Stomach smooth muscle (tissue), 2 donors: Measurements from ENCODE around the gene SPEF1.

ENCODE experiments used
- H3K27ac ChIP-seq: one replicate; pipeline ENCODE4 v1.7.0; 2013; ENCODE audit warnings: mild to moderate bottlenecking, low read length, inconsistent platforms
- H3K27me3 ChIP-seq, 2 donors: one replicate each; pipeline ENCODE4 v1.7.0; 2013; ENCODE audit warnings: low read length in 2 of 2; ENCODE audit not compliant: insufficient read depth in 2 of 2, control insufficient read depth in 1 of 2
- H3K36me3 ChIP-seq, 2 donors: one replicate each; pipeline ENCODE4 v1.7.0; 2013; ENCODE audit warnings: low read length in 2 of 2; ENCODE audit not compliant: control insufficient read depth in 2 of 2, insufficient read depth in 2 of 2
- H3K4me1 ChIP-seq: one replicate; pipeline ENCODE4 v1.7.0; 2013; ENCODE audit warnings: low read length; ENCODE audit not compliant: control insufficient read depth, insufficient read depth
- H3K4me3 ChIP-seq, 2 donors: one replicate each; pipeline ENCODE4 v1.7.0; 2013; ENCODE audit warnings: low read length in 2 of 2
- H3K9ac ChIP-seq, 2 donors: one replicate each; pipeline ENCODE4 v1.7.0; 2013; ENCODE audit warnings: low read length in 2 of 2, mild to moderate bottlenecking in 1 of 2
- H3K9me3 ChIP-seq, 2 donors: one replicate each; pipeline ENCODE4 v1.7.0; 2013; ENCODE audit warnings: low read length in 2 of 2; ENCODE audit not compliant: control insufficient read depth in 2 of 2
- donor health status: healthy.
- donor health status: Pancreatic carcinoma.

The SPEF1 gene

DNA sequence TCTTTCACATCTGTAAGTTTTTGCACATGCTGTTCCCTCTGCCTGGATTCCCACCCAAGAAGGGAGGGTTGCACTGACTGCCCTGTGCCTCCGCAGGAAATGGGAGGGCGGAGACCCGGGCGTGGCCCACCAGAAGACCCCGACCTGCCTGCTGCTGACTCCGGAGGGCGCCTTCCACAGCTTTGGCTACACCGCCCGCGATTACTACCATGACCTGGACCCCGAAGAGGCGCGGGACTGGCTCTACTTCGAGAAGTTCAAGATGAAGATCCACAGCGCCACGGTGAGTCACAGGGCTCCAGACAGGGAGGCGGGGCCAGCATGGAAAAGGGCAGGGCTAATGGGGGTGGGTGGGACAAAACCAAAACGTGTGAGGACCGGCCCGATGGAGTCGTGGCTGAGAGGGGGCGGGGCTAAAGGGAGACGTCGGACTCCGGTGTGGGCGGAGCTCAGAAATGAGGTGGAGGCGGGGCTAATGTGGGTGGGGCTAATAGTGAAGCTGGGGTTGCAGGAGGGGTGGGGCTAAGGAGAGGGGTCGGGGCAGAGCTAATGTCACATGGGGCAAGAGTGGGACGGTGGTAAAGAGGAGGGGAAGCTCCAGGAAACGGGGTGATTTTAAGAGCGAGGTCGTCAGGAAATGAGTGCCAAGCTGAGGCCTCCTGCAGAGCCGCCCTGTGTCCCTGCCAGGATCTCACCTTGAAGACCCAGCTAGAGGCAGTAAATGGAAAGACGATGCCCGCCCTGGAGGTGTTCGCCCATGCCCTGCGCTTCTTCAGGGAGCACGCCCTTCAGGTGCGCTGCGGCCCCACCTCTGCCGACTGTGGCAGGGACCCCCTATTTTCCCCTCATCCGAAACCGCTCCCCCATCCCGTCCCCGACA, 36.2 kb downstream of the SPEF1 start:
- H3K9me3 ChIP-seq = no peaks in the 10 kb centered on the region
- peaks cover 7% of the 10 kb centered on the region for H3K4me1 ChIP-seq
- H3K27me3 ChIP-seq = peaks cover 3 to 8% of the 10 kb centered on the region in 2 donors
- H3K9ac ChIP-seq = no peak overlapping the region
- H3K36me3 ChIP-seq = no peaks in the 10 kb centered on the region
- H3K4me3 ChIP-seq = no peak overlapping the region
- no peak overlapping the region for H3K27ac ChIP-seq

DNA sequence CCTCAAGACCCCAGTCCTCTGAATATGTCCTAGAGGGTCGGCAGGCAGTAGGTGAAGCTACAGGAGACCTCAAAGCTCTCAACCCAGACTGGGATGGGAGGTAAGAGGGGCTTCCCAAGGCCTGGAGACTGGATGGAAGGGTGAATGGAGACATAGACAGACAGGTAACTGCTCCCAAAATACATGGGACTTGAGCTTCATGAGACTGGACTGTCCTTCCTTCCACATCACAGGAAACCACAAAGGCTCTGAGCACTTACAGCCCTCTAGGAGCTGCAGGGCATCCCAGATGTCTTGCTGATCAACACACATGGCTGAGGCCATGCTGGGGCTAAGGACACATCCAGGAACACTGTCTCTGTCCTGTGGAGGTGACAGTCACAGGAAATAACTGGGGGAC, 37.2 kb downstream of the SPEF1 start:
- Histone ChIP-seq H3K9me3 (no peaks in the 10 kb centered on the region), H3K36me3 (no peaks in the 10 kb centered on the region), H3K27me3 (peaks cover 3 to 9% of the 10 kb centered on the region in 2 donors), H3K27ac (no peak overlapping the region), H3K9ac (no peak overlapping the region), H3K4me3 (no peak overlapping the region), H3K4me1 (peaks cover 9% of the 10 kb centered on the region)

DNA sequence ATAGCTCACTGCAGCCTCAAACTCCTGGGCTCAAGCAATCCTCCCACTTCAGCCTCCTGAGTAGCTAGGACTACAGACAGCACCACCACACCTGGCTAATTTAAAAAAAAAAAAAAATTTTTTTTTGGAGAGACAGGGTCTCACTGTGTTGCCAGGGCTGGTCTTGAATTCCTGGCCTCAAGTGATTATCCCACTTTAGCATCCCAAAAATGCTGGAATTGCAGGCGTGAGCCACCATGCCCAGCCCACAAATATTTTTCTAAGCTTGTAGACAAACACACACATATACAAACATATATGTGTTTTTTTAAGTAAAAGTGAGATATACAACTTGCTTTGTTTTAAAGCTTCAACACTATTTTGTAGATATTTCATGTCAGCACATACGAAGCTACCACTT, 38.0 kb downstream of the SPEF1 start:
- Histone ChIP-seq H3K4me1 (peaks cover 5% of the 10 kb centered on the region), H3K9me3 (no peaks in the 10 kb centered on the region), H3K4me3 (no peak overlapping the region), H3K27ac (no peak overlapping the region), H3K9ac (no peak overlapping the region), H3K36me3 (no peaks in the 10 kb centered on the region), H3K27me3 (peaks cover 3 to 9% of the 10 kb centered on the region in 2 donors)

DNA sequence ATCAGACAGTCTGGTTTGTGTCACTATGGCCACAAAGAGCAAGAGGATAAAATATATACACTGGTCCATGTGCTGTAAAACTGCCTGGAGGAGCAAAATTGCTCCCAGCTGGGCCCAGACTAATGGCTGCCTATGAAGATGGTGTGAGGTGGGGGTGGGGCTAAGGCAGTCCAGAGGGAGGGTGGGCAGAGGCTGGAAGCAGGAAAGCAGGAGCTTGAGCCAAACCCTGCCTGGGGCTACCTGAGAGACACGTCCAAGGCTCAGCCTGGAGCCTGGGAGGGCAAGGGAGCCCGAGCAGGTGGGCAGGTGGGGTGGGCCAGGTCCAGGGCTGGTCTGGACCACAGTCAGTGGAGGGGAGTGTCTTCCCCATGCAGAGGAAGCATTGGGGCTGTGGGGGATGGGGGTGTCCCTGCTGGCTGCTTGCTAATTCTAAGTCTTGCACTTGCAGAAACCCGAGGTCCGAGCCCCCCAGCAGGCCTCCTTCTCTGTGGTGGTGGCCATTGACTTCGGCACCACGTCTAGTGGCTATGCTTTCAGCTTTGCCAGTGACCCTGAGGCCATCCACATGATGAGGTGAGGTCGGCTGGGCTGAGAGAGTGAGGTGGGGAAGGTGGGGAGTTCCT, 39.3 kb downstream of the SPEF1 start:
- H3K4me1 ChIP-seq = peaks cover 5% of the 10 kb centered on the region
- H3K4me3 ChIP-seq = no peak overlapping the region
- no peaks in the 10 kb centered on the region for H3K9me3 ChIP-seq
- no peak overlapping the region for H3K27ac ChIP-seq
- H3K36me3 ChIP-seq = no peaks in the 10 kb centered on the region
- no peak overlapping the region for H3K9ac ChIP-seq
- peaks cover 3 to 9% of the 10 kb centered on the region in 2 donors for H3K27me3 ChIP-seq

DNA sequence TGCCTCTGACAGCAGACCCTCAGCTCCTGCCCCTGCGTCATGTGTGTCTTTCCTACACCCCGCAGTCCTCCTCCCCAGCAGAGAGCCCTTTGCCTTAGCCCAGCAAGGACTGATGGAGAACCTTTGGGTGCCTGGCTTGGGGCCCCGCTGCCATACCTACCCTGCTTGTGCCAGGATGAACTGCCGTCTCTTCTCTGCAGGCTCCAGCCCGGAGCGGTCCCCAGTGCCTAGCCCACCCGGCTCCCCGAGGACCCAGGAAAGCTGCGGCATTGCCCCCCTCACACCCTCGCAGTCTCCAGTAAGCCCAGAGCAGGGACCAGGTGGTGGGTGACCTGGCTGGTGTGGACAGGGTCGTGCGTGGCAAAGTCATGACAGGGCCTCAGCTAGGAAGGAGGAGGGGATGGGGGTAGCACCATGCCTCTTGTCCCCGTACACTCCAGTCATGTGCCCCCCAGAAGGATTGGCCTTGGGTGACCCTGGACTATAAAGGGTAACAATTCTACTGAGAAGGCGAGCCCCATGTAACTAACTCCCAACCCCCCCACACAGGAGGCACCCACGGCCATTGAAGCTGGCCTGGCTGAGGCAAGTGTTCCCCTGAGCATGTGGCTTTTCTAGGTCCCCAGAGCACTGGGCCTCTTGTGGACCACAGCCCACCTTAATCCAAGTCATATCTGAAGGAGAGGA, 40.5 kb downstream of the SPEF1 start:
- Histone ChIP-seq H3K9me3 (no peaks in the 10 kb centered on the region), H3K4me1 (peaks cover 5% of the 10 kb centered on the region), H3K27me3 (peaks cover 3 to 9% of the 10 kb centered on the region in 2 donors), H3K36me3 (no peaks in the 10 kb centered on the region), H3K9ac (no peak overlapping the region), H3K4me3 (no peak overlapping the region), H3K27ac (no peak overlapping the region)

DNA sequence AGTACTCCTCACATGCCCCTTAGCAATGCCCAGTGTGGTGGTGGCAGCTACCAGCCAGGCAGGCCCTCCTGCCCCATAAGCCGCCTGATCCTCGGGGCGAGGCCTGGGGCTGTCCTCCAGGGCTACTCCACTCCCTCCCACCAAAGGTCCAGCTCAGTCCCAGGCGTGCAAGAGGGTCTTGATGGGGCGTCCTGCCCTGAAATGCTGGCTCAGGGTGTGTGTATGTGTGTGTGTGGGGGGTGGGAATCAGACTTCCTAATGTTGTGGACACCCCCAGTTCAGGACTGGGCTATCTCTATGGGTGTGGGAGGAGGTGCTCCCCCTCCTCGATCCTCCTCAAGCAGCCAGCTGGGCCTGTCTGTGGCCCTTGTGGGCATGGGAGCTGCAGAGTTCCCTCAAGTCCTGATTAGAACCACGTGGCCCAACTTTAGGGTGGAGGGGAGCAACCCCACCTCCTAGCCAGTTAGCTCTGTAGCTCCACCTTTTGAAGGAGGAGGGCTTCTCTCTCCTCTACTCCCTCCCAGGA, 41.3 kb downstream of the SPEF1 start:
- Histone ChIP-seq H3K9ac (no peak overlapping the region), H3K9me3 (no peaks in the 10 kb centered on the region), H3K27me3 (peaks cover 3 to 9% of the 10 kb centered on the region in 2 donors), H3K27ac (no peak overlapping the region), H3K4me1 (peaks cover 5% of the 10 kb centered on the region), H3K36me3 (no peaks in the 10 kb centered on the region), H3K4me3 (no peak overlapping the region)

DNA sequence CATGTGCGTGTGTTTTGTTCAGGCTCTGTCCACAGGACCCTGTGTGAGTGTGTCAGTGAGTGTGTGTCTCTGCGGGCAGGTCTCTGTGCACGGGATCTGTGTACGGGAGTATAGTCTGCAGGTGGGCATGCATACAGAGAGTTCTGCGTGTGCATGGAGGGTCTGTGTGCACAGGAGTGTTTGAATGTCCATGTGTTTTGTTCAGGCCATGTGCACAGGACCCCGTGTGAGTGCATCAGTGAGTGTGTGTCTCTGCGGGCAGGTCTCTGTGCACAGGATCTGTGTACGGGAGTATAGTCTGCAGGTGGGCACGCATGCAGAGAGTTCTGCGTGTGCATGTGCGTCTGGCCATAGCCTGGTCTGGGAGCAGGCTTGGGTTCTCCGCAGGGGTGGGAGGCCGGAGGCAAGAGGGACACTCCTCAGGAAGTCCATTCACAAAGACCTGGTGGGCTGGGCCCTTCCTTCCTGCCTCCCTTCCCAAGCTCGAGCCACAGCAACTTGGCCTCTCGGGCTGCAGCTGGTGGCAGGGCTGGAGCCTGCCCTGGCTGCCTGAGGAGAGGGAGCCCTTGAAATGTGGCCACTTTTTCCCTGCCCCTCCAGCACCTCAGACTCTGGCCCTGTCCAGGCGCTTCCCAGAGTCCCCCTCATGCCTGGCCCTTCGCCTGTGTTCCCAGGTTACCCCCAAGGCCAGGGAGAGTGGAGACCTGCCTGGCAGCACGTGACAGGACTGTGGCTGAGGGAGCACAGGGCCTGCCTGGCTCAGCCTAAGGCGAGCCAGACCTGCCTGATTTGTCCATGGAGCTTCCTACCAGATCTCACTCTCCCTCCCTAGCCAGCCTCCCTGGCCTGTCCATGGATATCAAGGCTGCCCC, 42.0 kb downstream of the SPEF1 start:
- Histone ChIP-seq H3K27me3 (peaks cover 0 to 6% of the 10 kb centered on the region in 2 donors), H3K9ac (no peak overlapping the region), H3K9me3 (no peaks in the 10 kb centered on the region), H3K4me1 (peaks cover 8% of the 10 kb centered on the region), H3K36me3 (no peaks in the 10 kb centered on the region), H3K4me3 (no peak overlapping the region), H3K27ac (no peak overlapping the region)

DNA sequence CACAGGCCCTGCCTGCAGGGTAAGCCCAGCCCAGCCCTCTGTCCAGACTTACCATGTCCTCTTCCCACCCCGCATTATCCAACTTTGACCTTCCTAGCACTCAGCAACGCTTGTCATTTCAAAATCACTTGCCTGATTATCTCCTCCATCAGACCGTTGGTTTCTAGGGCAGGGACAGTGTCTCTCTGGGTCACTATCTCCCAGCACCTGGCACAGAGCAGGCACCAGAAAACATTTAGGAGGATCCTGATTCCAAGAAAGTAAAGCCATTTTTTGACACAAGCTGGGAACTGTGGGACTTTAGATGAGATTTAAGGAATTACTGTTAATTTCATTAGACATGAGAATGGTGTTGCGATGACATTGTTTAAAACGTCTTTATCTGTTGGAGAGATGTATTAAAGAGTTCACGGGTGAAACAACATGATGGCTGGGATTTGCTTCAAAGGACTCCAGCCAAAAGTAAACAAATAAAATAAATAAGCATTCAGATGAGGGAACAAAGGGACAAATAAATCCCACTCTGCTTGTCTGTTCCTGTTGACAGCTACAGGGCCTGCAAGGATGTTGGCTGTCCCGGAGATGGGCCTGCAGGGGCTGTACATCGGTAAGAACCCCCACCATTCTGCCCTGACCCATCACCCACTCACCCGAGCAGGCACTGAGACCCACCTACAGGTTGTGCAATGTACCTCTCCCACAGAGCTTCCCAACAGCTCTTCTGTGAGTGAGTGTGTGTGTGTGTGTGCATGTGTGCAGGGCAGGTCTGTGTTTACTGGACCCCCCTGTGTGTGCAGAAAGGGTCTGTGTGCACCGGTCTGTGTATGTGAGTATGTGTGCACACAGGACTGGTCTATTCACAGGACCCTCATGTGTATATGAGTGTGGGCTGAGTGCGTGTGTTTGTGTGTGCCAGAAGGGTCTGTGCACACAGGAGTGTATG, 42.9 kb downstream of the SPEF1 start:
- no peak overlapping the region for H3K4me3 ChIP-seq
- H3K4me1 ChIP-seq = peaks cover 10% of the 10 kb centered on the region
- no peak overlapping the region for H3K9ac ChIP-seq
- H3K9me3 ChIP-seq = no peaks in the 10 kb centered on the region
- H3K36me3 ChIP-seq = no peaks in the 10 kb centered on the region
- no peak overlapping the region for H3K27ac ChIP-seq
- H3K27me3 ChIP-seq = peaks cover 4% of the 10 kb centered on the region in 2 donors

DNA sequence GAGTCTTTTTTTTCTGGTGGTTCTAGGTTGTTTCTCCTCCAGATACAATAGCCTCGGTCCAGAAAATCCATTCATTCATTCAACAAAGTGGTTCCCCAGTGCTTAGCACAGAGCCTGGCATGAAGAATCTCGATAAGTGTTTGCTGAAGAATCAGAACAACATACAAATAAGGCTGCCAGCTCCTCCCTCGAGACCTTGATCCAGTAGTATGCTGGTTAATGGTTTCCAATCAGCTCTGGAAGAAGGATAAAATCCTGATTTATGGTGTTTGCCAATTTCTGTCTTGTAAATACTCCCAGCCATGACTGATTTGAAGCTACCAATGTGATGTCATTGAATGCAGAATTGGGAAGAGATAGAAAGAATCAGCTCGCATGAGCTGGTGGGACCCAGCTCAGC, 45.5 kb downstream of the SPEF1 start:
- H3K9me3 ChIP-seq = no peaks in the 10 kb centered on the region
- H3K36me3 ChIP-seq = no peaks in the 10 kb centered on the region
- no peak overlapping the region for H3K27ac ChIP-seq
- no peak overlapping the region for H3K9ac ChIP-seq
- peaks cover 11 to 20% of the 10 kb centered on the region in 2 donors for H3K27me3 ChIP-seq
- no peak overlapping the region for H3K4me3 ChIP-seq
- peaks cover 10% of the 10 kb centered on the region for H3K4me1 ChIP-seq
